HPDE6-E6E7 (cell line): ENCODE results near the gene ZNF507.

Experiments
- DNase-seq: peaks from one replicate; pipeline ENCODE4 v3.0.0; 2011; ENCODE audit warnings: missing footprints; ENCODE audit errors: extremely low spot score

The ZNF507 gene

DNA sequence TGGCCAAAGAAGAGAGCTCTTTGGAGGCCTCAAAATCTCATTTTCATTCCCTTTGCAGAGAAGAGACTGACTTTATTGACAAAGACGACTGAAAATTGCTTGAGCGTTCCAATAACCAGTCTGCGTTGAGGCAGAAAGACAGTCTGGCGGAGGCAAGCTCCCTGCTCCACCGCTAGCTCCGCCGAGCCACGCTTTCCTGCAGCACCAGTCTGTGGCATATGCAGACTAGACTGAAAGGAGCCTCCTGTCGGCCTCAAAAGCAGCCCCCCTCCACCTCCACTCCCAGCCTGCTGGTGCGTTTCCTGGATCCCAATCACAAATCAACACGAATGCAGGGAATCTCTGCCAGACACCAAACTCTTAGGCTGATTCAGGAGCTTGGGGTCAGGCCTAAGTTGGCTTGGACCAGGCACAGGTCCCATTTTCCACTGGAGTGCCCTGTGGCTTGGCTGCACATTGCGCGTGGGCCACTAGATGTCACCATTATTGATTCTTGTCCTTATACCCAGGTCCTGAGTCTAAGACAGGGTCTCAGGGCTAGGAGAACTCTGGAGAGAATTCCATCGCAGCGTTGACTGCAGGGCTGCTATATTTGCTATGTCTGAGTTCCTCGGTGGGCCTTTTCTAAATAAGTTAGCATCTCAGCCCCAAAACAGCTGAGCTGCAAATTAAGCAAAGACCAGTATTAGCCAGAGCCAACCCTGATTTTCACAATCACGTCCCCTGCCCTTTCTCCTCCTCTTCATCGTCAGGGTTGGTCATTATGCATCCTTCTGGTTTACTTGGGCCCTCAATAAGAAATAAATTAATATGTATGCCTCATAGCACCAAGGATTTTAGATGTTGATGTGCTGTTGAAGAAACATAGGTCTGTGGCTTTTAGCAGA lies 5.2 kb upstream of the ZNF507 start:
- peak; percentile 60 for DNase-seq

DNA sequence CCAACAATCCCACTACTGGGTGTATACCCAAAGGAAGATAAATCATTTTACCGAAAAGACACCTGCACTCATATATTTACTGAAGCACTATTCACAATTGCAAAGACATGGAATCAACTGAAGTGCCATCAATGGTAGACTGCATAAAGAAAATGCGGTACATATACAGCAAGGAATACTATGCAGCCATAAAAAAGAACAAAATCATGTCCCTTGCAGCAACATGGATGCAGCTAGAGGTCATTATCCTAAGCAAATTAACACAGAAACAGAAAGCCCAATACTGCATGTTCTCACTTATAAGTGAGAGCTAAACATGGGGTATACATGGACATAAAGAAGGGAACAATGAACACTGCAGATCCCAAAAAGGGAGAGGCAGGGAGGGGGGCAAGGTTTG lies 2.7 kb upstream of the ZNF507 start:
- no peak for DNase-seq

DNA sequence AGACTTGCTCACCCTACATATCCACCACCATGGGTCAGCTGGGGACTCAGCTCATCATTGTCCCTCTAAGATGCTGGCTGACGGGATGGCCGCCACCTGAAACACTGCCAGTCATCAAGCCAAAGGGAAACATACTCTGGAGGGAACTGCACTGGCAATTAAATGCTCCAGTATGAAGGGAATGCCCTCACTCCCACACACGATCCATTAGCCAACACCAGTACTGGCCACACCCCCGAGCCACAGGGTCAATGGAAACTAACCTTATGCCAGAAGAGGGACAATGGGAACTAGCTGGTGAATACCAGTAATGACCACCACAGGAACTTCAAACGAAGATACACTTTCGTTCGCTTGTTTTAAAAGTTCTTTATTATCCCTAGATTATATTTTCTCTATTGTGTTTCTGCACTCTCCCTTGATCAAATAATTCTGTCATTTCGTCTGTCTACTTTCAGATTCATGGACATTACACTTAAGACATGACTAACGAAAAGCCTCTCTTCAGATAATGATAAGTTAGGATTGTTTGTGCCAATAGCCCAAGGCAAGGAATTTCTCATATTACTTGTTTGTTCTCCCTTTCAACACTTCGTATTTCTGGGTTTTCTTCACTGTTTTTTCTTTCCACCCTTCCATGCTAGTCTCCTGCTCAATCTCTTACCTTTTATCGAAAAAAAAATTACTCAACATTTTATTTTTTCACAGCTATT lies 1.7 kb upstream of the ZNF507 start:
- no peak for DNase-seq

DNA sequence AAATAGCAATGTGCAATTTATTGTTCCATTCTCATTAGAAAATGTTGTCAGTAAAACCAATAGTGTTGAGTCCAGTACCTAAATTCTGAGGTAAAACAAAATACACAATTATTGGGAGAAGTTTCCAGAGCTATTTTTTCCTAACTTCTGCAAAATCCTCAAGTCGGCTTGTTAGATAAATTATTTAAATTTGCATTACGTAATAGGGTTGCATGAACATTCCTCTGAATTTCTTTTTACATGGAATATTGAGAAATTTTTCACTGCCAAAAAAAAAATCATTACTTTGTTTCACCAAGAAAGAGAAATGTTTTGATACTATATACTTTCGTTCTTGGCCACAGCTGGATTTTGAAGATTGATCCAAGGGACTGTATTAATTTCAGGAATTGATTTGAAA lies 1.5 kb downstream of the ZNF507 start:
- DNase-seq, result no peak

DNA sequence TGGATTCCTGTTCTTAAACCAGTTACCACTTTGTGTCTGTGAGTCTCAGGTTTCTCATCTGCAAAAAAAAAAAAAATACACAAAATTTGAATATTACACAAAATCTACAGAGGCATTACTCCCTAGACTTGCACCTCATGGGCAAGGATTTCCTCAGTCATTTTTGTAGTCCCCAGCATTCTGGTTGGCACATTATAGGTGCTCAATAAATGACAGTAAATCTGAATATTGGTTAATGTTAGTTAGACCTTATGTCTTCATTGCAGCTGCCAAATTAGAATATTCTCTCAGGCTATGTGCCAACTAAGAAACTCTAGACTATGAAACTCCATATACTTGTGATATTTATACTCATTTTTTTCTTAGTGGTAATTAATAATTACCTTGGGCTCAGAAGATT lies 2.2 kb downstream of the ZNF507 start:
- no peak for DNase-seq

DNA sequence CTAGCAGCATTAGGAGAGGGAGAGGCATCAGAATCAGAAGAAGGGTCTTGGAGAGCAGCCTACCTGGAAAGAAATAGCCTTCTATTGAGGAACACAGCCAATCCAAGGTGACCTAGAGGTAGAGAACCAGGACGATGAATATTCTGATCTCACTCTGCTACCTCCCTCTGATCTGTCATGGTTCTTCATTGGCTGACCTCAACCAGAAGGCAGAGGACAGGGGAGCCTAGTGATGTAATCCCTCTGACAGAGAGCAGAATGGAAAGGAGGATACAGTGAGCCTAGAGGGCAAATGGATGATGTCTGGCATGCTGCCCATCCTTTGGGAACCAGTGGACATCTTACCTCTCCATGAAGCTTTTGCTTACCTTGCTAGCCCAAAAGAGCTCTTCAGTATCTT lies 3.6 kb downstream of the ZNF507 start:
- no peak for DNase-seq

DNA sequence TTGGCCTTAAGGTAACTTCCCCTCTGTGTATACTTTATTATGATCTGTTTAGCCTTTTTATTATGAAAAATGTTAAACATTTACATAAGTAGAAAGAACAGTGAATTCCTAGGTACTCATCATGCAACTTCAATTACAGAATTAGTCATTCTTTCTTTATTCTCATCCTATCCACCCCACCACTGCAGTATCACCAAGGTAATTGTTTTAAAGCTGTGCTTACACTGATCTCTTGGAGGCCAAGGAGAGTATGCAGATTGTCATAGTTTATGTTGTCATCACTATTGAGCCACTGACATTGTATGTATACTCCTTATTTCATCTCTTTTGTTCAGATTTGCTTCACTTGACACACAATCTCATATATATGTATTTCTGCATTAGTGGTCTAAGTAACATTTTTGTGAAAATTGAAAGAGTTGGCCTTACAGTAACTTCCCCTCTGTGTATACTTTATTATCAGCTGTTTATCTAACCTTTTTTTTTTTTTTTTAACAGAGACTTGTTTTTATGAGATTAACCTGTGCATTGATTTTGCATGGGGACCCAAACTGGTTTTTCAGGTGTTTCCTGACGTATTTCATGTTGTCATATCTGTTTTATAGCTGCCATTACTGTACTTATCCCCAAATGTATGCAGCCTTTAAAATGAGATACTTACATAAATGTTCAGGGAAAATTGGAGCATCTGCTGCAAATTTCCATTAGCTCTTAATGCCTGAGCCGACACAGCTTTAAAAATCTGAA lies 4.5 kb downstream of the ZNF507 start:
- no peak for DNase-seq

DNA sequence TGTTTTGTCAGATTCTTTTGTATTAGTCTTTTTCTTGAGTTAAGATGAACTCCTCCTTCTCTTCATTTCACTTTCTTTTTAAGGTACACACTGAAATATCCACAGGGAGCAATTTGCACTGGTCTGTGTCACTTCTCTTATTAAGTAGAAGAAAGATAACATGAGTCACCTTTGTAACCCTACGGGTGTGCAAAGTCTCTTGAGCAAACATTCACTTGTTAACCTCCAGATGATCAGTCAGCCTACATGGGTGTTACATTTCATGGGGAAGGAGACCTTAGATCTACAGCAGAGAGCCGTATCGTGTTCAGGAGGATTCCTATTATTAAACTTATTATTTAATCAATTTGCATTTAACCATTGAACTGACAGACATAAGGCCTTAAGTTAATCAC lies 5.1 kb downstream of the ZNF507 start:
- DNase-seq, result no peak

DNA sequence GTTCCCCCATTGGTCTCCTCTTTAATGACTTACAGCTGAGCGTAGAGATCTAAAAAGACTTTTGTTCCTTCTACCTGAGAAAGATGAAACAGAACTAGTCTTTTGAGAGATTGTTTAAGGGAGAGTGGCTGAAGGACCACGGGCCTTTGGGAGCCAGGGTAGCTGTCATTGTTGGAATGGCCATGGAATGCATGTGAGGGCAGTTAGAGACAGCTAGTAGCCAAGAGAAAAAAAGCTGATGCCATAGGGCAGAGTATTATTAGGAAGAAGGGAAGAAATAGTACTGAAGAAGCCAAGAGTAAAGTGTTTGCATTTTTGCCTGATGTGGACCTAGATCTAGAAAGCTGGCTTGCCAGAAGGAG lies 5.6 kb downstream of the ZNF507 start:
- DNase-seq, result no peak

DNA sequence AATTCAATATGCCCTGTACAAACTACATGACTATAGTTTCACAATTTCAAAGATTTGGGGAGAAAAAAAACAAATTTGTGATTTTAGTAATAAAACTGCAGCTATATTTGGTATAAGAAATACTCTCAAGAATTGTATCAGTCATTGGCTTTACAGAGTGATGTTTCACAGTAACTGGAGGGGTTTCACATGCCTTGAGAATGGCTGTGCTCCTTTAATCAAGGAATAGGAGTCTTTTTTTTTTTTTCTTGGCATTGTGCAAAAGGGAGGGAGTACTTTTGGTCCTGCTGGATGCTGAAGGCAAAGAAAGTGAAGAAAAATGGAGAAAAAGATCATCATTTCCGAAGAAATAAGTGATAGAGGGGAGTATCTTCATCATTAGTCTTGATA lies 6.8 kb downstream of the ZNF507 start:
- DNase-seq, result no peak

DNA sequence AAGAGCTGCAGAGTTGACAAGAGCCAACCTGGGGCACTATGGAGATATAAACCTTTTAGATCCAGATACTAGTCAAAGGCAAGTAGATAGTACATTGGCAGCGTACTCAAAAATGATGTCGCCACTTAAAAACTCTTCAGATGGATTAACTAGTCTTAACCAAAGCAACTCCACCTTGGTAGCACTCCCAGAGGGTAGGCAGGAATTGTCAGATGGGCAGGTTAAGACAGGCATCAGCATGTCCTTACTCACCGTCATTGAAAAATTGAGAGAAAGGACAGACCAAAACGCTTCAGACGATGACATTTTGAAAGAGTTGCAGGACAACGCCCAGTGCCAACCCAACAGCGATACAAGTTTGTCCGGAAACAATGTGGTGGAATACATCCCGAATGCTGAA lies 8.9 kb downstream of the ZNF507 start:
- DNase-seq, result no peak

DNA sequence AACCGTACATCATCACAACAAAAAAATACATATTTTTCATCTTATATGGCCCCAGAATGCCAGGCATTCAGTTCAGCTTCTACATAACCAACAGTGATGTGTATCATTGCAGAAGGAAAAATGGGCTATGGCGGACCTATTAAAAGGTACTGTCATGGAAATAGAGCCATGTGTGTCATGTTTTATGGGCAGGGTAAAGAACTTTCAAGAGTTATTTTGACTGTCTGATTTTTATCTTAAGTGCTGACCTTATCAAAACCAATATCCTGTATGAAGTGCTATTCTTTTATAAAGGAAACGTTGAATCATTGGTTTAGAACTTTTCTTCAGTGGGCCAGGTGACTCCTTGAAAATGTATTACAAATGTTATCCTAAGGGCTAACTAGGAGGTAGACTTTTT lies 9.9 kb downstream of the ZNF507 start:
- DNase-seq, result no peak

DNA sequence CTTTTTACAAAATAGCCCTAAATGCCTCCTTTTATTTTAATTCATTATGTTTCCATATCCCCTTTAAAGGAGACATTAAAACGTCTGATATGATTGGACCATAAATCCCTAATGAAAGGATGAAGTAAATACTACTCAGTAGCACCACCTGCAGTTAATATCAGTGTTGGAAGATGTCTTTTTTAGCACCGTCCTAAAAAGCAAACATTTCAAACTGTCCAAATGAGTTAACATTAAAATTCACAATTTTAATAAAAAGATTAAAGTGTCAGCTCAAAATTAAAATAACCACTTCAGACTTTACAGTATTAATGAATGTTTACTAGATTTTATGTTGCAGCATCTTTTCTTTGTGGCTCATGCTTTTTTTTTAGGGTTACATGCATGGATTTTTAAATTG lies 12.3 kb downstream of the ZNF507 start:
- DNase-seq, result no peak

DNA sequence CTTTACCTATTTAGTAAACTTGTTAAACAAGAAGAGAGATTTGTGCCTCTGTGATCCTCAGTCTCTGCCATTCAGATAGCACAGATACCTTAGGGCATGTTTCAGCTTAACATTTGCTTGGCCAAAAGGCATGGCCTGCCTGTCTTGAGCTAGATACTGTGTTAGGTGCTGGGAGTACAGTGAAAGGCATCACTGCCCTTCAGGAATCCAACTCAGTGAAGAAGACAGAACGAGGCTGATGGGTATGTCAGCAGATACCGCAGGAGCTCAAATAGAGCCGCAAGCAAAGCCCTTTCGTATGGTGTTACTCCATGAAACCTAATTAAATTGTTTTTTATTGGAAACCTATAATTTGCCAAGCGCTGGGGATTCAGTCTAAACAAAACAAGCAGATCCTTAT lies 12.9 kb downstream of the ZNF507 start:
- no peak for DNase-seq

DNA sequence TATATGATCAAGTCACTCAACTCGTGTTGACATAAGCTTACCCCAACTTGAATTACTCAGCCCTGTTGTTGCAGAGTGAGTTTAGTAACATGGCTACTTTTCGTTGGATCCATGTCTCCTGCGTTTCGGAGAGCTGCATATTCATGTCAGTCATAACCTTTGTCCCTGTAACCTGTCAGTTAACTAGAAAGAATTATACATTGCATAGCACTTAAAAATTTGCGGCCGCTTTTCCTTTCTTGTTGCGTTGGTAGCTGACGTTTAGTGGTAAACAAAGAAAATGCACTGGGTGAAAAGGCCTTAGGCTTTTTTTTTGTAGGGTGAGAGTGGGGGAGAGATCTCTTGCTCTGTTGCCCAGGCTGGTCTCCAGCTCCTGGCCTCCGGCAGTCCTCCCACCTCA lies 14.2 kb downstream of the ZNF507 start:
- DNase-seq, result no peak

DNA sequence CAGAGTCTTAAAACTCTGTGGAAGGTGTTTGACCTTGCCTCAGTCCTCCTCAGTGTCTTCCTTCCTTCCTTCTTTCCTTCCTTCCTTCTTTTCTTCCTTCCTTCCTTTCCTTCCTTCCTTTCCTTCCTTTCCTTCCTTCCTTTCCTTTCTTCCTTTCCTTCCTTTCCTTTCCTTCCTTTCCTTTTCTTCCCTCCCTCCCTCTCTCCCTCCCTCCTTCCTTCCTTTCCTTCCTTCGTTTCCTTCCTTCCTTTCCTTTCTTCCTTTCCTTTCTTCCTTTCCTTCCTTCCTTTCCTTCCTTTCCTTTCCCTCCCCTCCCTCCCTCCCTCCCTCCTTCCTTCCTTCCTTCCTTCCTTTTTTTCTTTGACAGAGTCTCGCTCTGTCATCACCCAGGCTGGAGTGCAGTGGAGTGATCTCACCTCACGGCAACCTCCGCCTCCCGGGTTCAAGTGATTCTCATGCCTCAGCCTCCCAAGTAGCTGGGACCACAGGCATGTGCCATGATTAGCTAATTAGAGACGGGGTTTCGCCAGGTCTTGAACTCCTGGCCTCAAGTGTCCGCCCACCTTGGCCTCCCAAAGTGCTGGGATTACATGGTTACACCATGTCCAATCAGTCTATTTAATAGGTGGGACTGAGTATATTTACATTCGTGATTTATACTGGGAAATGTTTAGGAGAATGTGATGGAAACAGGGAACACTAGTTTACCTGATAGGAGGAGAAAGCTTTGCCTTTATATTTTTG lies 16.3 kb downstream of the ZNF507 start:
- DNase-seq, result no peak

DNA sequence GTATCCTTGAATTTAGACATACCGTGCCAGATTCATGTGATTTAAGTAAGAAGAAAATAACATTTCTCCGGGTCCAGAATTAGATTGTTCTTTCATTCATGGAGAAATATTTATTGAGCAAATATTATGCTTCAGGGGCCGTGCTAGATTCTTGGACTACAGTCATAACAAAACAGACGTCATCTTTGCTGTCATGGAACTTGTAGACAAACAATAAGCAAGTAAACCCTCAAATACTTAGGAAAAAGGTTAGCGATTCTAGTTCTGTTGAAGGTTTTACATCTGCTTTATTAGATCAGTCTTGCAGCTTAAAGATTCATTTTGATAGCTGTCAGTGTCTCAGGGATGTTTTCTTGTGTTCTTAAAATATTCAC lies 16.9 kb downstream of the ZNF507 start:
- no peak for DNase-seq

DNA sequence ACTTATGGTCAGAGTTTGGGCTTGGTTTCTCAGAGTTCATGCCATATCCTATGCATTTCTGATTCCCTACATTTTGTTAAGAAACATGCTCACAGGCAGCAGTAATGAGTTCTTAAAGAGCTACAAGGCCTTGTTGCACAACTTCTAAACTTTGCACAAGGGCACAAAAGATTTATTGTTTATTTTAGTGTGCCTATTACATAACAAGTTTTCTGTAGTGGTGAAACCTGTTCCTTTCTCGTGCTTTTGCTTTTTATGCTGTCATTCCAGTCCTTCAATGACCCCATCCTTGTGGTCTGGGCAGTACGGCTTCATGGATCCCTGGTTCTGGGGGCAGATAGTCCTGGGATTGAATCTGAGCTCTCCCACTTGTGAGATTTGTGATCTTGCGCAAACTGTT lies 17.8 kb downstream of the ZNF507 start:
- no peak for DNase-seq

DNA sequence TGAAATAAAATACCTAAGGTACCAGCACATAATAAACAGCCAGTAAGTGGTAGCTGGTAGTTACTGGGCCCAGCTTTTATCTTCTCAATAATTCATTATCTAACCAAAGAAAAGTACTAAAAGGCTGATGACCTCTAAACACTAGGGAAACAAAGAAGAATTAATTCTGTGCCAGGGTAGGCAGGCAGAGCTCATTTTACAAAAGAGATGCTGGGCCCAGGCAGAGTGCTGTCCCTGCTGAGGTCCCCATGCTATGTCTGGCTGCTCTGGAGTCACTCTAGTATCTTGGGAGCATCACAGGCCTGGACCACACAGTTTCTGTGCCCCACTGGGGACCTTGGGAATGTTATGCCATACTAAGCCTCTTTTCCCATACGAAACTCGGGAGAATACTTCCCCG lies 18.2 kb downstream of the ZNF507 start:
- no peak for DNase-seq

DNA sequence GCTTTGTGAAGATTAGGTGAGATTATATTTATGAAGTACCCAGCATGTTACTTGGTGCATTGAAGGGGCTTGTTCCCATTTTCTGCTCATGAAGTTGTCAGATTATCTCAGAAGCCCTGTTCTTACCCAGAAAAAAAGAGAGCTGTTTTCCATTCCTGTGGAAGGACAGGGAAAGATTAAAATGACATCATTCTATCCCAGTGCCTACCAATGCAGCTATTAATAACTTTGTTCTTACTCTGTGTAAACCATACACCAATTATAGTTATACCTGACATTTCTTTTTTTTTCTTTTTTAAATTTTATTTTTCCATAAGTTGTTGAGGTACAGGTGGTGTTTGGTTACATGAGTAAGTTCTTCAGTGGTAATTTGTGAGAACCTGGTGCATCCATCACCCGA lies 18.6 kb downstream of the ZNF507 start:
- DNase-seq, result no peak

DNA sequence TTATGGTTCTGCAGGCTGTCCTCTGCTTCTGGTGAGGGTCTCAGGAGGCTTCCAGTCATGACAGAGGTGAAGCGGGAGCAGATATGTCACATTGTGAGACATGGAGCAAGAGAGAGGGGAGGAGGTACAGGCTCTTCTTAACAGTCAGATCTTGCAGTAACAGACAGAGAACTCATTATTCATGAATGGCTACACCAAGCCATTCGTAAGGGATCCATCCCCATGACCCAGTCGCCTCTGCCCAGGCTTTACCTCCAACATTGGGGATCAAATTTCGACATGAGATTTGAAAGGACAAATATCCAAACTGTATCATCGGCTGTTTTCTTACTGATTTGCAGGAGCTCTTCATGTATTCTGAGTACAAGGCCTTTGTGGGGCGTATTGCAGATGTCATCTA lies 21.7 kb downstream of the ZNF507 start:
- DNase-seq, result no peak

DNA sequence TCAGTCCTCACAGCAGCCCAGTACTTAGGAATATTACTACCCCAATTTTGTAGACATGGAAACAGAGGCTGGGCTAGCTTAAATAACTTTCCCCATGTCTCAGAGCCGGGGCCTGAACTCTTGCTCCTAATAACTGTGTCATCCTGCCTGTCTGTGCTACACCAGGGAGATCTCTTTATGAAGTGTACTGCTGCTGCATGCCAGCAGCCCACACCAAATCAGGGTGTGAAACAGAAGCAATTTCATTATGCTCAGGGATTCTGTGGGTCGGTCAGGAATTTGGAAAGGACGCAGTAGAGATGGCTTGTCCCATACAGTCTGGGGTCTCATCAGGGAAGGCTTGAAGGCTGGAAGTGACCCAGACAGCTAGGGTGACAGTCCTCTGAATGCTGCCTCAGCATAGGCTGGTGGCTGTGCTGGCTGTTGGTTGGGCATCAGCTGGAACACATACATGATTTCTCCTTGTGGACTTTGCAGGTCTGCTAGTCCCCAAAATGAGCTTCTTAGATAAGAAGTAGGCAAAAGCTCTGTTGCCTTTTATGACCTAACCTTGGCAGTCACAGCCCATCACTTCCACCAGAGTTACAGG lies 22.6 kb downstream of the ZNF507 start:
- no peak for DNase-seq
